Liver (tissue), 9 donors: Measurements from ENCODE around the gene GIT2. TPM values are rescaled to one million over a fixed set of nuclear protein-coding genes. Genes with fewer than 3 reads are reported as not detected.

ENCODE experiments used
- DNase-seq: peaks from one replicate; pipeline ENCODE4 v3.0.0-alpha.2; 2017; ENCODE audit warnings: low spot score
- H3K27ac ChIP-seq, 2 donors: one replicate each; pipeline ENCODE4 v1.7.0; 2013; ENCODE audit warnings: inconsistent platforms in 2 of 2, low read length in 2 of 2, control low read depth in 1 of 2, low read depth in 1 of 2, mild to moderate bottlenecking in 1 of 2
- H3K27me3 ChIP-seq, 4 donors: one replicate each; pipeline versions ENCODE4 v1.6.1 to v1.7.0; 2013; ENCODE audit warnings: low read length in 3 of 4, inconsistent platforms in 1 of 4, mild to moderate bottlenecking in 1 of 4, moderate library complexity in 1 of 4; ENCODE audit not compliant: control insufficient read depth in 4 of 4, insufficient read depth in 4 of 4
- H3K36me3 ChIP-seq, 4 donors: one replicate each; pipeline versions ENCODE4 v1.6.1 to v1.7.0; 2013; ENCODE audit warnings: low read length in 3 of 4, mild to moderate bottlenecking in 3 of 4, low read depth in 1 of 4, moderate library complexity in 1 of 4; ENCODE audit not compliant: control insufficient read depth in 4 of 4, insufficient read depth in 3 of 4
- H3K4me1 ChIP-seq, 4 donors: one replicate each; pipeline versions ENCODE4 v1.6.1 to v1.7.0; 2013; ENCODE audit warnings: low read length in 3 of 4, mild to moderate bottlenecking in 3 of 4, moderate library complexity in 1 of 4; ENCODE audit not compliant: control insufficient read depth in 4 of 4, insufficient read depth in 4 of 4
- H3K4me3 ChIP-seq, 3 donors: one replicate each; pipeline versions ENCODE4 v1.6.1 to v1.7.0; 2013; ENCODE audit warnings: low read length in 3 of 3, control low read depth in 1 of 3, low read depth in 1 of 3, mild to moderate bottlenecking in 1 of 3
- H3K9ac ChIP-seq, 2 donors: one replicate each; pipeline ENCODE4 v1.7.0; 2013; ENCODE audit warnings: low read length in 2 of 2, mild to moderate bottlenecking in 2 of 2, moderate library complexity in 2 of 2, control low read depth in 1 of 2, low read depth in 1 of 2
- H3K9me3 ChIP-seq, 4 donors: one replicate each; pipeline versions ENCODE4 v1.6.1 to v1.7.0; 2013; ENCODE audit warnings: low read length in 3 of 4; ENCODE audit not compliant: control insufficient read depth in 4 of 4
- ATF3 ChIP-seq: IDR thresholded peaks from 2 replicates; pipeline ENCODE4 v1.6.1; 2016; ENCODE audit warnings: antibody characterized with exemption
- CTCF ChIP-seq: fragments of 150-350 bp; IDR thresholded peaks from 2 replicates; pipeline ENCODE4 v1.5.1; 2017; ENCODE audit warnings: improper control_type of control experiment, low read depth, low read length; ENCODE audit not compliant: missing input control
- EGR1 ChIP-seq, 2 donors: IDR thresholded peaks; 2 replicates each; pipeline ENCODE4 v1.6.1; 2016 to 2018; ENCODE audit warnings: antibody characterized with exemption in 2 of 2, low read depth in 2 of 2
- FOXA1 ChIP-seq: IDR thresholded peaks from 2 replicates; pipeline ENCODE4 v1.6.1; 2016; ENCODE audit warnings: antibody characterized with exemption
- FOXA2 ChIP-seq: IDR thresholded peaks from 2 replicates; pipeline ENCODE4 v1.6.1; 2016; ENCODE audit warnings: antibody characterized with exemption
- HNF4A ChIP-seq, 2 donors: conservative IDR thresholded peaks; 2 replicates each; pipeline ENCODE4 v1.6.1; 2016; ENCODE audit warnings: antibody characterized with exemption in 2 of 2, mild to moderate bottlenecking in 2 of 2
- JUND ChIP-seq, 2 donors: IDR thresholded peaks; 2 replicates each; pipeline ENCODE4 v1.6.1; 2016; ENCODE audit warnings: antibody characterized with exemption in 2 of 2
- MAX ChIP-seq: IDR thresholded peaks from 2 replicates; pipeline ENCODE4 v1.6.1; 2016; ENCODE audit warnings: antibody characterized with exemption
- RAD21 ChIP-seq, 2 donors: IDR thresholded peaks; 2 replicates each; pipeline ENCODE4 v1.6.1; 2016; ENCODE audit warnings: antibody characterized with exemption in 2 of 2, mild to moderate bottlenecking in 2 of 2
- REST ChIP-seq: IDR thresholded peaks from 2 replicates; pipeline ENCODE4 v1.6.1; 2016; ENCODE audit warnings: antibody characterized with exemption, mild to moderate bottlenecking
- RXRA ChIP-seq, 2 donors: IDR thresholded peaks; 2 replicates each; pipeline ENCODE4 v1.6.1; 2017 to 2018; ENCODE audit warnings: antibody characterized with exemption in 2 of 2, mild to moderate bottlenecking in 1 of 2
- SP1 ChIP-seq: IDR thresholded peaks from 2 replicates; pipeline ENCODE4 v1.6.1; 2018; ENCODE audit warnings: antibody characterized with exemption, mild to moderate bottlenecking
- TAF1 ChIP-seq: conservative IDR thresholded peaks from 2 replicates; pipeline ENCODE4 v1.6.1; 2016; ENCODE audit warnings: antibody characterized with exemption, mild to moderate bottlenecking
- YY1 ChIP-seq: IDR thresholded peaks from 2 replicates; pipeline ENCODE4 v1.6.1; 2016; ENCODE audit warnings: antibody characterized with exemption, mild to moderate bottlenecking
- ZBTB33 ChIP-seq: IDR thresholded peaks from 2 replicates; pipeline ENCODE4 v1.6.1; 2016; ENCODE audit warnings: antibody characterized with exemption
- WGBS: extraction: QIAGEN DNeasy Blood & Tissue Kit; methylation state at CpG from one replicate; pipeline ENCODE4 v1.1.7; 2013; 5-methylcytosine and 5-hydroxymethylcytosine counted together
- polyA plus RNA-seq, 2 donors: library from polyadenylated mRNA; stranded (reverse) in 1 of 2; unstranded in 1 of 2; fragments of 200-250 nt in 1 of 2; fragments of >200 nt in 1 of 2; fragmentation: Nextera tagmentation in 1 of 2; extraction: Ambion mirVana in 1 of 2; gene quantifications; one replicate each; pipeline versions ENCODE4 v1.2.1 to v1.2.3, GENCODE V29; 2013 to 2015
- total RNA-seq, 2 donors: library from RNA; depleted of rRNA; stranded (reverse); fragments of >200 nt; gene quantifications; one replicate each; pipeline ENCODE4 v1.2.3, GENCODE V29; 2014
- donor health status: healthy.
- donor health status: healthy.
- donor health status: healthy.
- donor health status: healthy.
- donor health status: healthy.

Gene GIT2
- total and polyA plus RNA-seq, 4 donors, result 6.7 to 30.4 (median 16.7) TPM

GRCh38 chr12:110015132-110015531, 19.0 kb upstream of the GIT2 start:
- 64% methylated on average over 2 of the region's 2 CpGs for WGBS

GRCh38 chr12:110012659-110013058, 16.5 kb upstream of the GIT2 start:
- Histone ChIP-seq H3K4me1 (peaks cover 3 to 25% (median 20%) of the 10 kb centered on the region in 4 donors), H3K27me3 (no peaks in the 10 kb centered on the region), H3K9ac (peak overlapping the region in 1 of 2 donors; percentile 60), H3K4me3 (no peak overlapping the region), H3K36me3 (peaks cover 2 to 8% (median 6%) of the 10 kb centered on the region in 4 donors), H3K27ac (peak overlapping the region; percentile 49 to 88), H3K9me3 (no peaks in the 10 kb centered on the region)
- WGBS, result 71% methylated on average over 4 of the region's 4 CpGs
- TF ChIP-seq CTCF, result no peak
- no peak for TF ChIP-seq RAD21 (IDR thresholded peaks at IDR 0.05)
- no peak for TF ChIP-seq RXRA (IDR thresholded peaks at IDR 0.05)
- no peak for TF ChIP-seq YY1
- no peak for TF ChIP-seq JUND (IDR thresholded peaks at IDR 0.05)
- TF ChIP-seq HNF4A (conservative IDR thresholded peaks at IDR 0.05), result no peak
- no peak for TF ChIP-seq SP1
- DNase-seq, result no peak

More at GRCh38 chr12:110015132-110015531, 19.0 kb upstream of the GIT2 start:
- H3K27ac ChIP-seq, result no peak overlapping the region
- no peaks in the 10 kb centered on the region for H3K9me3 ChIP-seq
- TF ChIP-seq RAD21 (IDR thresholded peaks at IDR 0.05) (peak; percentile 10 to 17), TAF1 (no peak)
- H3K9ac ChIP-seq, result no peak overlapping the region
- no peak overlapping the region for H3K4me3 ChIP-seq
- H3K36me3 ChIP-seq, result peaks cover 7 to 24% (median 23%) of the 10 kb centered on the region in 4 donors
- no peak for DNase-seq
- peaks cover 3 to 25% (median 20%) of the 10 kb centered on the region in 4 donors for H3K4me1 ChIP-seq
- no peaks in the 10 kb centered on the region for H3K27me3 ChIP-seq

GRCh38 chr12:110012137-110012536, 16.0 kb upstream of the GIT2 start:
- Histone ChIP-seq H3K4me3 (no peak overlapping the region), H3K27ac (peak overlapping the region; percentile 49 to 88), H3K4me1 (peaks cover 3 to 25% (median 20%) of the 10 kb centered on the region in 4 donors), H3K9ac (peak overlapping the region in 1 of 2 donors; percentile 60), H3K36me3 (peaks cover 2 to 8% (median 6%) of the 10 kb centered on the region in 4 donors), H3K27me3 (no peaks in the 10 kb centered on the region), H3K9me3 (no peaks in the 10 kb centered on the region)
- no peak for DNase-seq
- TF ChIP-seq RAD21 (IDR thresholded peaks at IDR 0.05) (peak; percentile 20 to 32), FOXA2 (peak; percentile 30), RXRA (IDR thresholded peaks at IDR 0.05) (peak; percentile 82 to 91), ZBTB33 (no peak), ATF3 (peak; percentile 80), TAF1 (no peak), EGR1 (IDR thresholded peaks at IDR 0.05; ENCODE audit: low read depth in 2 of 2) (no peak), REST (peak; percentile 35), JUND (IDR thresholded peaks at IDR 0.05) (peak; percentile 19 to 73), MAX (no peak), YY1 (peak; percentile 63), HNF4A (conservative IDR thresholded peaks at IDR 0.05) (peak; percentile 71 to 82), SP1 (peak; percentile 46), FOXA1 (peak; percentile 28)
- 51% methylated on average over 6 of the region's 6 CpGs for WGBS
